H9 (cell line): ENCODE data around the gene ARHGAP9. TPM values are rescaled to one million over a fixed set of nuclear protein-coding genes. Genes with fewer than 3 reads are reported as not detected.

Experiments used
- DNase-seq: peaks from one replicate; pipeline ENCODE4 v3.0.0-alpha.2; 2017
- H2AFZ ChIP-seq: one replicate; pipeline ENCODE4 v1.6.1; 2013; ENCODE audit warnings: mild to moderate bottlenecking, low read length, control low read depth, moderate library complexity
- H2AK5ac ChIP-seq: 2 replicates; pipeline ENCODE4 v1.6.1; 2013; ENCODE audit warnings: low read length, control low read depth, mixed read lengths; ENCODE audit not compliant: insufficient read length
- H2BK120ac ChIP-seq: one replicate; pipeline ENCODE4 v1.6.1; 2013; ENCODE audit warnings: low read depth, mild to moderate bottlenecking, low read length, control low read depth, inconsistent platforms; ENCODE audit not compliant: poor library complexity, severe bottlenecking
- H2BK12ac ChIP-seq: 2 replicates; pipeline ENCODE4 v1.6.1; 2013; ENCODE audit warnings: low read length, control low read depth, mixed read lengths, low read depth; ENCODE audit not compliant: insufficient read length
- H2BK15ac ChIP-seq: 2 replicates; pipeline ENCODE4 v1.6.1; 2013; ENCODE audit warnings: low read depth, low read length, control low read depth
- H2BK20ac ChIP-seq: one replicate; pipeline ENCODE4 v1.6.1; 2013; ENCODE audit warnings: low read depth, mild to moderate bottlenecking, low read length, control low read depth, inconsistent platforms; ENCODE audit not compliant: poor library complexity, severe bottlenecking
- H2BK5ac ChIP-seq: 2 replicates; pipeline ENCODE4 v1.6.1; 2013; ENCODE audit warnings: low read length, control low read depth, mixed read lengths; ENCODE audit not compliant: insufficient read length
- H3K14ac ChIP-seq: 2 replicates; pipeline ENCODE4 v1.6.1; 2013; ENCODE audit warnings: low read length, control low read depth; ENCODE audit not compliant: insufficient read depth
- H3K18ac ChIP-seq: 2 replicates; pipeline ENCODE4 v1.6.1; 2013; ENCODE audit warnings: low read depth, mild to moderate bottlenecking, mixed read lengths, low read length, control low read depth; ENCODE audit not compliant: insufficient read length
- H3K23ac ChIP-seq: 2 replicates; pipeline ENCODE4 v1.6.1; 2013; ENCODE audit warnings: low read length, control low read depth, mixed read lengths, low read depth; ENCODE audit not compliant: insufficient read length
- H3K23me2 ChIP-seq: 2 replicates; pipeline ENCODE4 v1.6.1; 2013; ENCODE audit warnings: low read depth, mild to moderate bottlenecking, mixed read lengths, low read length, control low read depth; ENCODE audit not compliant: insufficient read length, poor library complexity, severe bottlenecking
- H3K27ac ChIP-seq: 2 replicates; pipeline ENCODE4 v1.5.1; 2013; ENCODE audit warnings: low read length, control low read depth, mixed read lengths, low read depth; ENCODE audit not compliant: insufficient read length
- H3K27me3 ChIP-seq: 2 replicates; pipeline ENCODE4 v1.6.1; 2013; ENCODE audit warnings: low read length, control low read depth, inconsistent platforms; ENCODE audit not compliant: insufficient read depth
- H3K4ac ChIP-seq: 2 replicates; pipeline ENCODE4 v1.6.1; 2013; ENCODE audit warnings: low read depth, mild to moderate bottlenecking, control low read depth, inconsistent platforms, low read length, moderate library complexity
- H3K4me1 ChIP-seq: 2 replicates; pipeline ENCODE4 v1.6.1; 2013; ENCODE audit warnings: low read length, control low read depth, inconsistent platforms; ENCODE audit not compliant: insufficient read depth
- H3K4me2 ChIP-seq: 2 replicates; pipeline ENCODE4 v1.6.1; 2013; ENCODE audit warnings: low read length, control low read depth, mixed read lengths; ENCODE audit not compliant: insufficient read length, insufficient read depth
- H3K56ac ChIP-seq: 2 replicates; pipeline ENCODE4 v1.6.1; 2013; ENCODE audit warnings: low read depth, mild to moderate bottlenecking, mixed read lengths, low read length, control low read depth; ENCODE audit not compliant: insufficient read length
- H3K79me1 ChIP-seq: 2 replicates; pipeline ENCODE4 v1.6.1; 2013; ENCODE audit warnings: low read depth, mild to moderate bottlenecking, moderate library complexity, low read length, control low read depth, inconsistent platforms; ENCODE audit not compliant: insufficient read depth, poor library complexity, severe bottlenecking
- H3K79me2 ChIP-seq: 2 replicates; pipeline ENCODE4 v1.6.1; 2013; ENCODE audit warnings: low read length, control low read depth, inconsistent platforms; ENCODE audit not compliant: insufficient read depth
- H3K9ac ChIP-seq: 2 replicates; pipeline ENCODE4 v1.6.1; 2013; ENCODE audit warnings: low read length, control low read depth, mixed read lengths; ENCODE audit not compliant: insufficient read length; ENCODE audit errors: extremely low read depth
- H3K9me3 ChIP-seq: one replicate; pipeline ENCODE4 v1.6.1; 2013; ENCODE audit warnings: low read depth, low read length, inconsistent platforms; ENCODE audit not compliant: control insufficient read depth
- H3T11ph ChIP-seq: one replicate; pipeline ENCODE4 v1.6.1; 2013; ENCODE audit warnings: mild to moderate bottlenecking, low read length, control low read depth, inconsistent platforms
- H4K20me1 ChIP-seq: one replicate; pipeline ENCODE4 v1.6.1; 2013; ENCODE audit not compliant: control insufficient read depth, insufficient read length, insufficient read depth
- H4K5ac ChIP-seq: 2 replicates; pipeline ENCODE4 v1.6.1; 2013; ENCODE audit warnings: low read depth, mild to moderate bottlenecking, mixed read lengths, low read length, control low read depth; ENCODE audit not compliant: insufficient read length
- H4K8ac ChIP-seq: replicated peaks from 2 replicates; pipeline ENCODE4 v1.6.1; 2013; ENCODE audit warnings: low read length, control low read depth, mixed read lengths, low read depth; ENCODE audit not compliant: insufficient read length
- H4K91ac ChIP-seq: 2 replicates; pipeline ENCODE4 v1.6.1; 2013; ENCODE audit warnings: low read depth, mild to moderate bottlenecking, moderate library complexity, mixed read lengths, low read length, control low read depth; ENCODE audit not compliant: insufficient read length
- H3K27ac Mint-ChIP-seq, 3 experiments: 2 replicates in 2 of 3; 3 replicates in 1 of 3; pipeline ENCODE4 v1.8.0; 2020 to 2021; ENCODE audit warnings: mixed read lengths in 3 of 3, mild to moderate bottlenecking in 1 of 3, moderate library complexity in 1 of 3
- H3K27me3 Mint-ChIP-seq: 2 replicates; pipeline ENCODE4 v1.8.0; 2021; ENCODE audit warnings: low read depth, mild to moderate bottlenecking, moderate library complexity, mixed read lengths
- H3K36me3 Mint-ChIP-seq, 3 experiments: 2 replicates in 2 of 3; 3 replicates in 1 of 3; pipeline ENCODE4 v1.8.0; 2020 to 2021; ENCODE audit warnings: low read depth in 3 of 3, mixed read lengths in 3 of 3; ENCODE audit not compliant: insufficient read depth in 1 of 3
- H3K4me1 Mint-ChIP-seq, 2 experiments: 2 replicates each; pipeline ENCODE4 v1.8.0; 2020; ENCODE audit warnings: mixed read lengths in 2 of 2
- H3K4me3 Mint-ChIP-seq, 2 experiments: 2 replicates in 1 of 2; 3 replicates in 1 of 2; pipeline ENCODE4 v1.8.0; 2020 to 2021; ENCODE audit warnings: mild to moderate bottlenecking in 2 of 2, mixed read lengths in 2 of 2, moderate library complexity in 1 of 2
- H3K9me3 Mint-ChIP-seq, 2 experiments: 2 replicates in 1 of 2; 3 replicates in 1 of 2; pipeline ENCODE4 v1.8.0; 2020; ENCODE audit warnings: mild to moderate bottlenecking in 2 of 2, mixed read lengths in 2 of 2, moderate library complexity in 1 of 2
- WGBS: extraction: QIAGEN DNeasy Blood & Tissue Kit; methylation state at CpG from one replicate; pipeline ENCODE4 v1.1.7; 2013; ENCODE audit warnings: missing lambda C conversion rate, low lambda C conversion rate, mixed read lengths; ENCODE audit not compliant: insufficient read length; ENCODE audit errors: extremely low coverage; 5-methylcytosine and 5-hydroxymethylcytosine counted together
- total RNA-seq: library from RNA; stranded (reverse); gene quantifications from 2 replicates; pipeline ENCODE4 v1.2.1, GENCODE V29; 2021
- TF ChIP-seq, protein P1 (sequence below): fragments of 200-600 bp; sonication (generic); conservative IDR thresholded peaks from 3 replicates; pipeline ENCODE4 v1.8.0; 2021; ENCODE audit warnings: antibody characterized with exemption, mild to moderate bottlenecking

The ARHGAP9 gene
- total RNA-seq, 1 experiment from 2014 or later = 3.7 TPM

DNA sequence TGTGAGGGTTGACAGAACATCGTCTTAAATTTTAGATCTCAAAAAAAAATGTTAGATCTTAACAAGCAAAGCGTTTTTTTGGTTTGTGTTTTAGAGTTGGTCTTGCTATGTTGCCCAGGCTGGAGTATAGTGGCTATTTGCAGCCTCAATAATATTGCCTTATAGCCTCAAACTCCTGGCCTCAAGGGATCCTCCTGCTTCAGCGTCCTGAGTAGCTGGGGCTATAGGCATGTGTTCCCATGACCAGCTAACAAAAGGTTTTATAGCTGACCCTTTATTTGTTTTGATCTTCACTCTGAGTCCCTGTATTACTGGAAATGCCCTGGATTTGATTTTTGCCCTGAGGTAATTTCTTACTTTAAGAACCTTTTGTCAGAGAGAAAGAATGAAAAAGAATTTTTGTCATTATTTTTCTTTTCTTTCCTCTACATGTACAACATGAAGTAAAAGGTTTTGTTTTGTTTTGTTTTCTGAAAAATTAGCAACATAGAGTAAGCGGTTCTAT lies 39.9 kb downstream of the ARHGAP9 start:
- WGBS = no CpG with 5 or more reads among the region's 4 CpGs
- no peak overlapping the region for H2BK5ac ChIP-seq
- no peak overlapping the region for H3K56ac ChIP-seq
- no peak overlapping the region for H3K4me2 ChIP-seq
- H2AFZ ChIP-seq = no peak overlapping the region
- H3K9ac ChIP-seq = no peak overlapping the region
- H3K23me2 ChIP-seq = no peaks in the 10 kb centered on the region
- no peak overlapping the region for H3K4ac ChIP-seq
- no peak overlapping the region for H2AK5ac ChIP-seq
- no peak overlapping the region for H2BK120ac ChIP-seq
- no peak overlapping the region for H3K14ac ChIP-seq
- H3K27ac ChIP-seq = no peak overlapping the region
- H4K20me1 ChIP-seq = no peaks in the 10 kb centered on the region
- no peaks in the 10 kb centered on the region for H3K79me2 ChIP-seq
- H3K4me1 ChIP-seq = no peaks in the 10 kb centered on the region
- no peak overlapping the region for H2BK12ac ChIP-seq
- DNase-seq = no peak
- H4K8ac ChIP-seq = no peak overlapping the region
- TF ChIP-seq, protein P1, sequence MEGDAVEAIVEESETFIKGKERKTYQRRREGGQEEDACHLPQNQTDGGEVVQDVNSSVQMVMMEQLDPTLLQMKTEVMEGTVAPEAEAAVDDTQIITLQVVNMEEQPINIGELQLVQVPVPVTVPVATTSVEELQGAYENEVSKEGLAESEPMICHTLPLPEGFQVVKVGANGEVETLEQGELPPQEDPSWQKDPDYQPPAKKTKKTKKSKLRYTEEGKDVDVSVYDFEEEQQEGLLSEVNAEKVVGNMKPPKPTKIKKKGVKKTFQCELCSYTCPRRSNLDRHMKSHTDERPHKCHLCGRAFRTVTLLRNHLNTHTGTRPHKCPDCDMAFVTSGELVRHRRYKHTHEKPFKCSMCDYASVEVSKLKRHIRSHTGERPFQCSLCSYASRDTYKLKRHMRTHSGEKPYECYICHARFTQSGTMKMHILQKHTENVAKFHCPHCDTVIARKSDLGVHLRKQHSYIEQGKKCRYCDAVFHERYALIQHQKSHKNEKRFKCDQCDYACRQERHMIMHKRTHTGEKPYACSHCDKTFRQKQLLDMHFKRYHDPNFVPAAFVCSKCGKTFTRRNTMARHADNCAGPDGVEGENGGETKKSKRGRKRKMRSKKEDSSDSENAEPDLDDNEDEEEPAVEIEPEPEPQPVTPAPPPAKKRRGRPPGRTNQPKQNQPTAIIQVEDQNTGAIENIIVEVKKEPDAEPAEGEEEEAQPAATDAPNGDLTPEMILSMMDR = no peak
- H3K23ac ChIP-seq = no peak overlapping the region
- H3K9me3 Mint-ChIP-seq = peaks cover 9 to 13% of the 10 kb centered on the region in 2 experiments
- no peak overlapping the region for H3T11ph ChIP-seq
- no peak overlapping the region for H4K5ac ChIP-seq
- no peak overlapping the region for H2BK15ac ChIP-seq
- peaks cover 2 to 8% (median 4%) of the 10 kb centered on the region in 3 experiments; a peak in 4 of 7 replicates for H3K36me3 Mint-ChIP-seq
- H3K4me3 Mint-ChIP-seq = no peak overlapping the region
- no peak overlapping the region for H3K18ac ChIP-seq
- no peaks in the 10 kb centered on the region for H3K27me3 ChIP-seq
- no peaks in the 10 kb centered on the region for H3K79me1 ChIP-seq
- H4K91ac ChIP-seq = no peak overlapping the region
- H3K27ac Mint-ChIP-seq = no peak overlapping the region
- no peaks in the 10 kb centered on the region for H3K9me3 ChIP-seq
- peaks cover 0 to 5% of the 10 kb centered on the region in 2 experiments; a peak in 2 of 4 replicates for H3K4me1 Mint-ChIP-seq
- H3K27me3 Mint-ChIP-seq = peaks cover 4% of the 10 kb centered on the region; the same call in 1 of the 2 replicates
- no peak overlapping the region for H2BK20ac ChIP-seq
